ENCODE data around the gene CDC26.
"Not testable (repeated sequence)": the region's sequence is repeated elsewhere in the genome, so short reads cannot be mapped to it uniquely, and the experiment has no call there.

The CDC26 gene

DNA sequence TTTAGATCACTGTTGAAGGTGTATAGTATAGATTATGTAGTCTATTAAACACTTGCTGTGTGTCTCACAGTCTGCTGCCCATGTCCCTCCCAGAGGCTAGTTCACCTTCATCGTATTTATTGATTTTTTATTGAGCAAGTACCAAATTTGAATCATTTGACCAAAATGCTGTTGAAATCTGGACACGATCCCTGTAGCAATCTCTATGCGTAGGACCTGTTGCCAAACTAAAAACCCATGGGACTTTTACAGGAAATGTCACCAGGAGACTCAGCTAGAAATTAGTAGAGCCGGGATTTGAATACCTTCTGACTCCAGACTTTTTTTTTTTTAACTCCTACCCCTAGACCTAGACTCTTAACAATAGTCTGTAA is 36.5 kb downstream of the CDC26 start:
- DNase-seq (ENCODE audit: low spot score) = no peak

DNA sequence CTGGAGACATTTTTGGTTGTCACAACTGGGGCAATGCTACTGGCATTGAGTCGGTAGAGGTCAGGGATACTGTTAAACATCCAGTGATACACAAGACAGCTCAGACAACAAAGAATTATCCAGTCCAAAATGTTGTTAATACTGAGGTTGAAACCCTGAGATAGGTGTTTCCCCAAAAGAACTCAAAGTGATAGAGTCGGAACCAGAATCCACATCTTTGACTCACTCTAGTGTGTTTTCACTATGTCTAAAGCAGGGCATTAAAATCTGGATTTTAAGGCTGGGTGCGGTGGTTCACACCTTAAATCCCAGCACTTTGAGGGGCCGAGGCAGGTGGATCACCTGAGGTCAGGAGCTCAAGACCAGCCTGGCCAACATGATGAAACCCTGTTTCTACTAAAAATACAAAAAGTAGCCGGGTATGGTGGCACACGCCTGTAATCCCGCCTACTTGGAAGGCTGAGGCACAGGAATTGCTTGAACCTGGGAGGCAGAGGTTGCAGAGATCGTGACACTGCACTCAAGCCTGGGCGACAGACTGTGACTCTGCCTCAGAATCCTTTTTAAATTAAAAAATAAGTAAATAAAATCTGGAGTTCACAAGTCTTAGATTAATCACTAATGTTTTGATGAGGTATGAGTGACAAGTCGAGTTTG is 37.0 kb downstream of the CDC26 start:
- no peak for DNase-seq (ENCODE audit: low spot score)

DNA sequence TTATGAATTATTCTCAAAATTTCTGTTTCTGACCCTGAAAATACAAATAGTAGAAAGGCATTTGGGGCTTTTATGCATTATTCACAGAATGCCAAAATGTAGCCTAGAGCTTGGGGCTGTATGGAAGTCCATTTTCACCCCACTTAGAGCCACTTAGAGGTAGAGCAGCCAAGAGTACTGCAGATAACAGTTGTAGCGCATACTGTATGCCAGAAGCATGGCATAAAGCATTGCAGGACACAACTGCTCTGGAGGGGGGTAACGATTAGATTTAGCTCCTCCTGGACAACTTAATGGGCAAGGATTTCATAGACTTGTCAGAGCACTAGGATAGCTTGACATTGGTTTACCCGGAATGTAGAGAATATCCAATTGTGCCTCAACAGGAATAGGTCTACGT is 38.3 kb downstream of the CDC26 start:
- no peak for DNase-seq (ENCODE audit: low spot score)

DNA sequence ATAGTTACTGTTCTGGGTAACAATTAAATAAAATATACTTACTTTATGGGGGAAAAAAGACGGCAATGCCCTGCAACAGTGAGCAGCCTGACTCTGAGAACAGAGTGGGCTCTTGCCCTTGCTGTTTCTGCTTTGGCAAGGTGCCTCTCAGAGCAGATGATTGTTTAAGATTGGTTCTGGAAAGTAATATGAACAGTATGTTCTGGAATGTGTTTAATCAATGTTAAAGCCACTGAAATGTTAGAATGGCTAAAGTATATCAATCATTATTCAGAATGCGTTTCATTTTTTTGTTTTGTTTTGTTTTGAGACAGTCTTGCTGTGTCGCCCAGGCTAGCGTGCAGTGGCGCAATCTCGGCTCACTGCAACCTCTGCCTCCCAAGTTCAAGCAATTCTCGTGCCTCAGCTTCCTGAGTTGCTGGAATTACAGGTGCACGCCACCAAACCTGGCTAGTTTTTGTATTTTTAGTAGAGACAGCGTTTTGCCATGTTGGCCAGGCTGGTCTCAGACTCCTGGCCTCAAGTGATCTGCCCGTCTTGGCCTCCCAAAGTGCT is 39.6 kb downstream of the CDC26 start:
- DNase-seq (ENCODE audit: low spot score) = not testable (repeated sequence)

DNA sequence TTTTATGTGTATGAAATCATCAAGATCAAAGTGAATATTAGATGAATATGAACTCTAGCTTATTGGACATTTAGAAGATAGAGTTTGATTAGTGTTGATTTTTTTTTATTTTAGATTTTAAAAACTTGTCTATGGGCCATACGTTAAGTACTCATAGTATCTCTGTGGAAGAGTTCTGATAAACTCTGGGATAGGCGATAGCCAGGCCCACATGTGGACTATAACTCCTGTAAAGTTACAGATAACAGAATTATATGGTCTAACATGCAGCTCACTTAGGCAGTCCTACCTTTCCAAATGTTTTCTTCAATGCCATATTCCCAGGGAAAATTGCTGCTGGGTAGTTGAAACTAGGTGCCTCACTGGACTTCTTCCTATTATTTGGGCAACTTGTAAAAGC is 43.7 kb downstream of the CDC26 start:
- DNase-seq (ENCODE audit: low spot score) = no peak

DNA sequence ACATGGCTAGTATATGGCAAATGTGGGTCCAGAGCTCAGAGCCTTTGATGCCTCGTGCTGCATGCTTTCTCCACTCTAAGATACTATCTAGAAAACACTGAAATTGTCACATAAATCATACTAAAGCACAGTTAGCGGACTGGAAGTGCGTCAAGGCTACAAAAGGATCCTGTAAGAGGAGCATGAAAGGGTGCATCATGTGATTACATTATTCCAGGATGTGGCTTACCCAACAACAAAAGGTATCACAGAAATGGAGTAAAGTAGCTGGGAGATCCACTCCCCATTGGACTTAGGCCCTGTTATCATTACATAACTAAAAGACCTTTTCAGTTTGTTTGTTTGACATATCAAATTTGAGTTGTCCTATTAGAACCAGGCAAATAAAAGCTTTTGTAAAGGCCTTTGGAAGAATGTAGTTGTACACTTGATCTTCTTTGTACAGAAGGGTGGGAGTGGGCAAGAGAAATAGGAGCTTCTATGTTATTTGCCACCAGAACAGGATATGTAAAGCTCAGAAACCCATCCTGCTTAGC is 47.2 kb downstream of the CDC26 start:
- DNase-seq (ENCODE audit: low spot score) = no peak

DNA sequence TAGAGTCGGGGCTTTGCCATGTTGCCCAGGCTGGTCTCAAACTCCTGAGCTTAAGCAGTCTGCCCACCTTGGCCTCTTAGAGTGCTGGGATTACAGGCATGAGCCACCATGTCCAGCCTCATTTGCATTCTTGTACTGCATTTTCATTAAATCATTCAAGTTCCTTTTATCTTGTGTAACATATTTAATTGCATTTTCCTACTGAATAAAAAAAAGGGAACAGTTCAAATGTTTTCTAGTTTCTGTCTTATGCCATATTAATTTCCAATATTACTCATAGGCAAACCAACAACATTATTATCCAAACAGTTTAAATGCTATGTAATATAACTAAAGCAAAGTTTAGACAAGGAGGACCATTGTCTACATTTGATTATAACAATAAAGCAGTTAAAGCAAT is 47.9 kb downstream of the CDC26 start:
- no peak for DNase-seq (ENCODE audit: low spot score)

DNA sequence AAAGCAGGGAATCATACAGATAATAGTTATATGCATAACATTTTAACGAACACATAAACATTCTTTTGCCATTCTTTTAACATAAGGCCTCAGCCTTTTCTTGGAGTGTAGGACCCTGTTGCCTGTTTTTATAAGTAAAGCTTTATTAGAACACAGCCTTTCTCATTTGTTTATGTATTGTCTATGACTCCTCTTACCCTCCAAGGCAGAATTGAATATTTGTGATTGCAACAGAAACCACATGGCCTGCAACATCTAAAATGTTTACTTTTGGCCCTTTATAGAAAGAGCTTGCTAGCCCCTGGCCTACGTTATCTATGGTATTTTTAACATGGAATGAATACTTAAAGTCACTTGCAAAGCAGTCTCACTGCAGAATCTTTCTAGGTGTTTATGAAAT is 51.4 kb downstream of the CDC26 start:
- peak; percentile 39 for DNase-seq (ENCODE audit: low spot score)

DNA sequence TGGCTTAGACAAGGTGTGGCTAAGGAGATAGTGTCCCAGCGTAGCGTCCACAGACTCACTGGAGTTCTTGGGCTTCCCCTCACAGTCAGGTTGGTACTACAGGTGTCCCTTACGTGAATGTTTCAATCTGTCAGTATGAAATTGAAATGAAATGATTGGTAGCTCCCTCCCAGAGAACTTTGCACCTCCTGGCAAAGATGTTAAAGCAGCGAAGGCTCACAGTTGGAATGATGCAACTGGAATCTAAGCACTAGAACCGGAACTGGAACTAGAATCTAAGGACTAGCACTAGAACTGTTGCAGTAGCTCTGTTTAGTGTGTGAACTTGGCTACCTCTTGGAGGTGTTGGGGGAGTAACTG is 52.9 kb downstream of the CDC26 start:
- peak; percentile 5 for DNase-seq (ENCODE audit: low spot score)

DNA sequence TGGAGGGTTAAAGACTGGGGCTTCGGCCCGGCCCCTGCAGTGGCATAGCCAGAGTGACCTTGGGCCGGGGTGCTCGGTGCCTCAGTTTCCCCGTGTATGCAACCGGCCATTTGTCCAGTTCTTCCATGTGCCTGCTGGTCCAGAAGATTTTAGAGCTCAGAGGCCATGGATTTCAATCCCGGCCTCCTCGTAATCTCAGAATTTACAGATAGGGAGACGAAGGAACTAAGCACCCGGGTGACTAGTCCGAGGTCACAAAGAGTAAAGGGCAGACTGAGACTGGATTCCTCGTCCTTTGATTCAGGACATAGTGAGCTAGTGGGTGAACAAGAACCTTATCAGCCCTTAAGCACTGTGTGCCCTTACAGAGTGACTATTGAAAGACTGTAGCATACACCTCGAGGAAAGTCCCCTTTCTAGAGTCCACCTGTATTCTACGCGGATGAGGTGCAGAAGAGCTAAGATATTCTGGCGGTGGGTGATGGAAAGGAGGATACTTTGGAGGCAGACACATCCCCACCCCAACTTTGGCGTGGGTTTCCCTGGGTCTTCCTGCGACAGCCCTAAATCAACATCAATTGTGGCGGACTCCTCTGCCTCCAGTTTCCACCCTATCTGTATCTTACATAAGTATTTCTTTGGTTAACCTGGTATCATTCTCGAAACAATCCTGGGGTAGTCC is 53.4 kb downstream of the CDC26 start:
- DNase-seq (ENCODE audit: low spot score) = no peak

DNA sequence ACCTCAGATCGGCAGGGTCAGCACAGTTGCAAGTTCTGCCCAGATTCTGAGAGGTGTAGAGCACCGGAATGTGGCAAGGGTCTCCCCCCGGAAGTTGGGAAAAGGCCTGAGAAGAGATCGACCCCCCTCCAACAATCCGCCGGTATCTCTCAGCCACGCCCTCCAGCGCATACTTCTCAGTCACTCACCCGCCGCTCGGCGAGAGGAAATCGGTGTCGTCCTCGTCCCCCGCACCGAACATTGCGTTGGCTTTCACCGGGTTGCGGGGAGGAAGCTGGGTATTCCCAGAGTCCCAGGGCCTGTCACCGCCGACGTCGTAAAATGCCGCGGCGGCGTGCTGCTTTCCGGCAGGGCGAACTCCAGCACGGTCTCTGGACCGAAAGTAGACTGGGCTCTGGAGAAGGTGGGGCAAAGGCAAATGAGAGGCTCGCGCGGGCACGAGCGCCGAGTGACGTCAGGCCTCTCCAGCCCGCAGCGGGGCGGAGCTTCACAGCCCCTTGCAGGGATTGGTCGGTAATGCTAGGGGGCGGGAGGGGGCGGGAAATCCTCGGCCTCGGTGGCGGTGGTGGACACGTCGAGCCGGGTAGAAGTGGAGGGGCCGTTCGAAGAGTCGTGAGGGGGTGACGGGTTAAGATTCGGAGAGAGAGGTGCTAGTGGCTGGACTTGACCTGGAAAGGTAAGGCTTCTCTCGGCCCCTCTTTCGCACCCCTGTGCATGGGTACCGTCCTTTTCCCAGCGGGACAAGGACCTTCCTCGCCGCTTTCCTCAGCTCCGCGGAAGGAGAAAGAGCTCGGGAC is 54.2 kb downstream of the CDC26 start, which contains the start of the genes FKBP15 and SLC31A1:
Gene FKBP15, minus strand, starts transcription at position 275 of the 797 bp plus-strand sequence. Its CDS starts 34 bp downstream, at position 241.
Gene SLC31A1, plus strand, starts transcription at position 542 of the 797 bp plus-strand sequence. CDS start 34,605 bp downstream, outside the sequence.
- DNase-seq (ENCODE audit: low spot score) = peak; percentile 96

DNA sequence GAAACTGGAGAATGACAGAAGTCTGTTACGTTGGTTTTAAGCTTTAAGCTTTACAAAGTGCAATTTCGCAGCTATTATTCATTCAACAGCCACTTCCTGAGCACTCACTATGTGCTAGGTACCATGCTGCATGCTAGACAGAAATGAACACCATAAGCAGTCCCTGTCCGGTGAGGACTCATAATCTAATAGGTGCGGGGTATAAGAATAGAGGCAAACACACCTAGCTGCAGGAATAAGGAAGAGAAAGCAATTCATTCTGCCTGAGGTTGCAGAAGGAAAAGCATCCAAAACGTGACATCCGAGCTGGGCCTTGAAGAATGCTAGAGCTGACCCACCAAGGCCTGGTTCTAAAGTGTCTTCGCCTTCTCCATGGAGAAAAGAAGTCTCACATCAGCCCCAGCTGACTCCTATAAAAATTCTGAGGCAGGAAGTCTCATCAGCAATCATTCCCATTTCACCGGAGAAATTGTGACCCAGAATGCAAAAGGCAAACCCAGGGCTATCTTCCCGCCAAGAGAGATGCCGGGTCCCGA is 54.8 kb downstream of the CDC26 start:
- DNase-seq (ENCODE audit: low spot score) = no peak

DNA sequence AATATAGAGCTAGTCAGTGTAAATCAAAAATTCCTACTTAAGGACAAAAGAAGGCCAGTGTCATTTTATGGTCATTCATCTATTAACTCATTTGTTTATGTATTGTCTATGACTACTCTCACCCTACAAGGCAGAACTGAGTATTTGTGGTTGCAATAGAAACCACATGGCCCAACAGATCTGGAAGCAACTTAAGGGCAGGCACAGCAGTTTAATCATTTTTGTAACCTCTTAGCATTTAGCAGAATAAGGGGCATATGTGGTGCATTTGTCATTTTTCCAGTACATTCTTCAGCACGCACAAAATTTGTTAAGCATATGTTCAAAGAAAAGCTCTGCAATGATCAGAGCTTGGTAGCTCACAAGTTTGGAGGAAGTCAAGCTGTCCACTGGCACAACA is 55.4 kb downstream of the CDC26 start:
- peak; percentile 23 for DNase-seq (ENCODE audit: low spot score)

DNA sequence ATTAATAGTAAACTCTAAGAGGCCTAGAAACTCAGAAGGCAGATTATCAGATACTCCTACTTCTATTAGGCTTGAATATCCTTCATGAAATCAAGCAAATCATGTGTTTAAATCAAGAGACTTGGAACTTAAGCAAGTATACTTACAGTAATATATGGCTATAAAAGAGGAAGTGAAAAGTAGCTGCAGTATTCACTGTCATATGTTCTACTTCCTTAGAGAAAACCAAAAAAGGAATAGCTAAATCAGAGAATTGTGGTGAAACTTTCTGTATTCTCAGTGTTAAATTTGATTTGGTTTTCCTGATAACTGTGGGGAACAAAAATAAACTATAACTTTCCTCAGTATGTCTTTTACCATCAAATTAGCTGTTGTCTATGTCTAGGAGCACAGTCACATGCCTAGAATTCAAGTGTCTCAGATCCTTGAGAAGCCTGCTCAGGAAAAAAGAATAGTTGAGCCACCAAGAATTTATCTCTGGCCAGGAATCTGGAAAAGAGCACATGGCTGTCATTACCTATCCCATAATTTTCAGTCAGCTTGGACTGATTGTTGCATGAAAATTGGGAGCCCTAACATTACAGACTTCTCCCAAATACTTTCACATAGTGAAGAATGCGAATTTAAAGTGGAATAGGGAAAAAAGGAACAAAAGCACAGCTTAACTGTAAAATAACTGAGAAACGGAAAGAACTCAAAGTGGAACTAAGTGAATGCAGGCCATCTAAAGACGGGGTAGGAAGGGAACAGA is 56.0 kb downstream of the CDC26 start:
- no peak for DNase-seq (ENCODE audit: low spot score)
